ENCODE data around the gene GLCCI1. TPM values are rescaled to one million over a fixed set of nuclear protein-coding genes. Genes with fewer than 3 reads are reported as not detected.

GLCCI1 gene
- total and polyA plus RNA-seq, 4 donors = 1.4 to 5.9 (median 4.3) TPM

GRCh38 chr7:7996568-7996967 is 28.0 kb downstream of the GLCCI1 start:
- Histone ChIP-seq H3K4me3 (ENCODE audit: low read depth in 1 of 3, low read length in 3 of 3) (no peak overlapping the region), H3K9me3 (ENCODE audit: control insufficient read depth in 4 of 4, low read length in 3 of 4) (peaks cover 0 to 12% (median 4%) of the 10 kb centered on the region in 4 donors), H3K36me3 (ENCODE audit: control insufficient read depth in 4 of 4, insufficient read depth in 3 of 4, low read depth in 1 of 4, low read length in 3 of 4) (no peaks in the 10 kb centered on the region), H3K9ac (ENCODE audit: low read depth in 1 of 2, low read length in 2 of 2) (no peak overlapping the region), H3K27ac (ENCODE audit: low read depth in 1 of 2, low read length in 2 of 2) (no peak overlapping the region), H3K27me3 (ENCODE audit: control insufficient read depth in 4 of 4, insufficient read depth in 4 of 4, low read length in 3 of 4) (no peaks in the 10 kb centered on the region), H3K4me1 (ENCODE audit: control insufficient read depth in 4 of 4, insufficient read depth in 4 of 4, low read length in 3 of 4) (peaks cover 0 to 5% (median 0%) of the 10 kb centered on the region in 4 donors)
- TF ChIP-seq JUND (IDR thresholded peaks at IDR 0.05) = no peak
- no peak for TF ChIP-seq TAF1 (conservative IDR thresholded peaks at IDR 0.05)
- TF ChIP-seq FOXA2 (IDR thresholded peaks at IDR 0.05) = peak; percentile 24
- no peak for TF ChIP-seq ZBTB33 (IDR thresholded peaks at IDR 0.05)
- TF ChIP-seq RAD21 (IDR thresholded peaks at IDR 0.05) = no peak
- TF ChIP-seq YY1 (IDR thresholded peaks at IDR 0.05) = peak; percentile 45
- TF ChIP-seq NR2F2 (IDR thresholded peaks at IDR 0.05) = no peak
- TF ChIP-seq REST (IDR thresholded peaks at IDR 0.05) = peak; percentile 33
- TF ChIP-seq RXRA (IDR thresholded peaks at IDR 0.05) = peak; percentile 45 to 54
- TF ChIP-seq GABPA (IDR thresholded peaks at IDR 0.05 in 1 of 2, conservative IDR thresholded peaks at IDR 0.05 in 1 of 2) = no peak
- peak; percentile 85 for TF ChIP-seq SP1 (IDR thresholded peaks at IDR 0.05)
- no peak for TF ChIP-seq ATF3 (IDR thresholded peaks at IDR 0.05)
- no peak for TF ChIP-seq FOXA1 (IDR thresholded peaks at IDR 0.05)
- TF ChIP-seq EGR1 (IDR thresholded peaks at IDR 0.05; ENCODE audit: low read depth in 2 of 2) = peak in 1 of 2 donors; percentile 17
- TF ChIP-seq CTCF (IDR thresholded peaks at IDR 0.05; ENCODE audit: low read depth, low read length, missing input control) = no peak
- no peak for TF ChIP-seq MAX (IDR thresholded peaks at IDR 0.05)
- TF ChIP-seq HNF4G (IDR thresholded peaks at IDR 0.05) = no peak
- TF ChIP-seq HNF4A (conservative IDR thresholded peaks at IDR 0.05) = peak; percentile 45 to 56
- DNase-seq (ENCODE audit: low spot score) = no peak

All from liver (tissue), 9 donors.